Keratinocyte (primary cell): ENCODE measurements around the gene WDR46.
"Not testable (repeated sequence)": the region's sequence is repeated elsewhere in the genome, so short reads cannot be mapped to it uniquely, and the experiment has no call there.

Experiments
- CTCF ChIP-seq, 3 experiments: IDR thresholded peaks in 1 of 3; conservative IDR thresholded peaks in 1 of 3; optimal IDR thresholded peaks in 1 of 3; 2 replicates in 2 of 3; 3 replicates in 1 of 3; pipeline versions ENCODE3 to v1.5.1; 2011; ENCODE audit warnings: low read length in 3 of 3, mild to moderate bottlenecking in 3 of 3, moderate library complexity in 2 of 3, control low read depth in 1 of 3, inconsistent platforms in 1 of 3; ENCODE audit not compliant: insufficient read depth in 2 of 3; ENCODE audit errors: extremely low read depth in 1 of 3
- EZH2 ChIP-seq: IDR thresholded peaks from one replicate; pipeline ENCODE4 v1.6.1; 2012; ENCODE audit warnings: inconsistent platforms, mild to moderate bottlenecking, low read length, moderate library complexity

GRCh38 chr6:33285214-33285613, 3.8 kb downstream of the WDR46 start:
- not testable (repeated sequence) for TF ChIP-seq CTCF (optimal IDR thresholded peaks at IDR 0.05 in 1 of 3, IDR thresholded peaks at IDR 0.05 in 1 of 3, conservative IDR thresholded peaks at IDR 0.05 in 1 of 3; ENCODE audit: extremely low read depth in 1 of 3, insufficient read depth in 2 of 3, low read length in 3 of 3); EZH2
